Inflammatory macrophage (primary cell): ENCODE measurements around the gene PDE5A.
"Not testable (repeated sequence)": the region's sequence is repeated elsewhere in the genome, so short reads cannot be mapped to it uniquely, and the experiment has no call there.

Experiments
- DNase-seq, 2 donors: peaks; one replicate each; pipeline ENCODE4 v3.0.0-alpha.2; 2020 to 2022

PDE5A gene

GRCh38 chr4:119518230-119518892, 110.2 kb downstream of the PDE5A start:
- no peak for DNase-seq

- DNase-seq = peak in 1 of 2 donors; percentile 1
These were observed 111.0 kb downstream of the PDE5A start for GRCh38 chr4:119517361-119518229.

GRCh38 chr4:119512398-119512797, 116.2 kb downstream of the PDE5A start:
- no peak for DNase-seq

- no peak for DNase-seq
These were observed 118.0 kb downstream of the PDE5A start for GRCh38 chr4:119510395-119511149.

- DNase-seq = no peak
These were observed 120.3 kb downstream of the PDE5A start for GRCh38 chr4:119508281-119508680.

- DNase-seq = no peak
These were observed 121.8 kb downstream of the PDE5A start for GRCh38 chr4:119506806-119507205.

GRCh38 chr4:119504616-119505015, 124.0 kb downstream of the PDE5A start:
- no peak for DNase-seq

- DNase-seq = no peak
These were observed 126.9 kb downstream of the PDE5A start for GRCh38 chr4:119501740-119502139.

- DNase-seq = peak; percentile 59 to 68
These were observed 130.1 kb downstream of the PDE5A start for GRCh38 chr4:119498527-119498926.

GRCh38 chr4:119493886-119494285, 134.7 kb downstream of the PDE5A start:
- no peak for DNase-seq

GRCh38 chr4:119493419-119493818, 135.2 kb downstream of the PDE5A start:
- no peak for DNase-seq

- DNase-seq = no peak
These were observed 138.3 kb downstream of the PDE5A start for GRCh38 chr4:119490335-119490734.

- no peak for DNase-seq
These were observed 139.3 kb downstream of the PDE5A start for GRCh38 chr4:119489305-119489704.

GRCh38 chr4:119480331-119480730, 148.3 kb downstream of the PDE5A start:
- DNase-seq = no peak

- DNase-seq = no peak
These were observed 148.8 kb downstream of the PDE5A start for GRCh38 chr4:119479835-119480234.

- DNase-seq = no peak
These were observed 149.3 kb downstream of the PDE5A start for GRCh38 chr4:119479180-119479808.

GRCh38 chr4:119478446-119479179, 150.0 kb downstream of the PDE5A start:
- no peak for DNase-seq

GRCh38 chr4:119477412-119478053, 151.1 kb downstream of the PDE5A start:
- DNase-seq = no peak

GRCh38 chr4:119471259-119471658, 157.3 kb downstream of the PDE5A start:
- DNase-seq = no peak

GRCh38 chr4:119470737-119471063, 157.9 kb downstream of the PDE5A start:
- not testable (repeated sequence) for DNase-seq

- DNase-seq = not testable (repeated sequence)
These were observed 158.4 kb downstream of the PDE5A start for GRCh38 chr4:119470021-119470736.
